Transverse colon (tissue), 4 donors: Measurements from ENCODE around the gene MYH11. TPM values are rescaled to one million over a fixed set of nuclear protein-coding genes. Genes with fewer than 3 reads are reported as not detected.
"Not testable (repeated sequence)": the region's sequence is repeated elsewhere in the genome, so short reads cannot be mapped to it uniquely, and the experiment has no call there.

Experiments
- DNase-seq: peaks from one replicate; pipeline ENCODE4 v3.0.0-alpha.2; 2019
- H3K27ac ChIP-seq, 4 donors: fragments of 200-600 bp; sonication (generic); 2 replicates each; pipeline ENCODE4 v1.5.1; 2016 to 2018; ENCODE audit warnings: inconsistent platforms in 4 of 4
- H3K27me3 ChIP-seq: fragments of 200-600 bp; sonication (generic); 2 replicates; pipeline ENCODE4 v1.5.1; 2017; ENCODE audit warnings: inconsistent platforms
- H3K36me3 ChIP-seq, 4 donors: fragments of 200-600 bp; sonication (generic); 2 replicates each; pipeline ENCODE4 v1.5.1; 2017 to 2019; ENCODE audit warnings: inconsistent platforms in 4 of 4
- H3K4me1 ChIP-seq, 4 donors: fragments of 200-600 bp; sonication (generic); 2 replicates each; pipeline ENCODE4 v1.5.1; 2017 to 2020; ENCODE audit warnings: inconsistent platforms in 4 of 4
- H3K4me3 ChIP-seq, 4 donors: fragments of 200-600 bp; sonication (generic); 1 replicate in 1 of 4; 2 replicates in 3 of 4; pipeline versions ENCODE4 v1.5.1 to v1.6.1; 2017 to 2019; ENCODE audit warnings: inconsistent platforms in 4 of 4
- H3K9me3 ChIP-seq, 2 donors: fragments of 200-600 bp; sonication (generic); 2 replicates each; pipeline ENCODE4 v1.5.1; 2017 to 2019; ENCODE audit warnings: inconsistent platforms in 2 of 2
- CTCF ChIP-seq, 5 experiments: fragments of 200-600 bp in 3 of 5; fragments of 450-650 bp in 2 of 5; sonication (generic) in 3 of 5; IDR thresholded peaks; 1 replicate in 2 of 5; 2 replicates in 3 of 5; pipeline ENCODE4 v1.5.1; 2016 to 2017; ENCODE audit warnings: antibody characterized with exemption in 5 of 5, inconsistent platforms in 3 of 5, mild to moderate bottlenecking in 2 of 5, moderate library complexity in 1 of 5
- EP300 ChIP-seq: sonication (generic); formaldehyde crosslinking; IDR thresholded peaks from one replicate; pipeline ENCODE4 v1.6.1; 2017; ENCODE audit warnings: antibody characterized with exemption, low read depth
- POLR2A ChIP-seq: fragments of 450-650 bp; IDR thresholded peaks from one replicate; pipeline ENCODE4 v1.6.1; 2016; ENCODE audit warnings: antibody characterized with exemption, mild to moderate bottlenecking, moderate library complexity
- POLR2AphosphoS5 ChIP-seq, 3 donors: sonication (generic); formaldehyde crosslinking; IDR thresholded peaks; one replicate each; pipeline ENCODE4 v1.6.1; 2016; ENCODE audit warnings: antibody characterized with exemption in 3 of 3
- WGBS, 2 donors: methylation state at CpG; one replicate each; pipeline ENCODE4 v1.1.5; 2018; ENCODE audit warnings: low coverage in 1 of 2; 5-methylcytosine and 5-hydroxymethylcytosine counted together
- in situ Hi-C, 4 donors: fragments of 200-750 bp; cut with MboI; loops; one replicate each; pipeline versions ENCODE4 v1.15.0 to v1.15.1; 2017; ENCODE audit warnings: low sequenced_read_pairs in 3 of 4, low pct_ligation_motif_present in 1 of 4, low pct_unique_long_range_greater_than_20kb in 1 of 4
- intact Hi-C: fragments of 100-400 bp; cut with DNase I; formaldehyde crosslinking; loops from one replicate; pipeline ENCODE4 v1.15.1; 2023; ENCODE audit warnings: low total_unique reads
- total RNA-seq, 4 donors: library from RNA; depleted of rRNA; stranded (reverse); fragments of >200 nt; gene quantifications; one replicate each; pipeline ENCODE4 v1.1.0, GENCODE V29; 2016

The MYH11 gene
- total RNA-seq, 4 donors from 2014 or later, result 619 to 1,914 (median 1,058) TPM

- TF ChIP-seq POLR2A (no peak), CTCF (IDR thresholded peaks at IDR 0.05) (no peak), EP300 (no peak), POLR2AphosphoS5 (IDR thresholded peaks at IDR 0.05) (no peak)
- intact Hi-C loops (no loop called here), in situ Hi-C loops (no loop called here)
- no peaks in the 10 kb centered on the region for H3K9me3 ChIP-seq
- 90 to 96% methylated on average over 11 to 18 of the region's 18 CpGs for WGBS, 2 donors
- no peaks in the 10 kb centered on the region for H3K27me3 ChIP-seq
- peaks cover 0 to 47% (median 21%) of the 10 kb centered on the region in 4 donors for H3K36me3 ChIP-seq
- H3K4me1 ChIP-seq, result peaks cover 0 to 6% (median 2%) of the 10 kb centered on the region in 4 donors
- DNase-seq, result no peak
- H3K4me3 ChIP-seq, result no peak overlapping the region
- no peak overlapping the region for H3K27ac ChIP-seq
Measured at GRCh38 chr16:15667091-15667742, 189.6 kb downstream of the MYH11 start.

- peaks cover 0 to 47% (median 21%) of the 10 kb centered on the region in 4 donors for H3K36me3 ChIP-seq
- H3K27me3 ChIP-seq, result no peaks in the 10 kb centered on the region
- in situ Hi-C loops (no loop called here), intact Hi-C loops (no loop called here)
- H3K4me3 ChIP-seq, result no peak overlapping the region
- peaks cover 0 to 2% (median 0%) of the 10 kb centered on the region in 4 donors for H3K4me1 ChIP-seq
- no peaks in the 10 kb centered on the region for H3K9me3 ChIP-seq
- H3K27ac ChIP-seq, result no peak overlapping the region
- TF ChIP-seq EP300 (no peak), CTCF (IDR thresholded peaks at IDR 0.05) (no peak), POLR2A (no peak), POLR2AphosphoS5 (IDR thresholded peaks at IDR 0.05) (no peak)
- DNase-seq, result no peak
Measured at GRCh38 chr16:15665107-15665506, 191.7 kb downstream of the MYH11 start.

GRCh38 chr16:15660203-15660601, 196.6 kb downstream of the MYH11 start:
- no peak for DNase-seq
- Histone ChIP-seq H3K4me3 (no peak overlapping the region), H3K27me3 (no peaks in the 10 kb centered on the region), H3K27ac (peak overlapping the region in 3 of 4 donors; percentile 1 to 35 (median 30)), H3K9me3 (no peaks in the 10 kb centered on the region), H3K36me3 (peaks cover 0 to 8% (median 4%) of the 10 kb centered on the region in 4 donors), H3K4me1 (peaks cover 0 to 2% (median 0%) of the 10 kb centered on the region in 4 donors)
- 74 to 90% methylated on average over 2 to 5 of the region's 5 CpGs for WGBS, 2 donors
- TF ChIP-seq POLR2AphosphoS5 (IDR thresholded peaks at IDR 0.05) (no peak), CTCF (IDR thresholded peaks at IDR 0.05) (no peak), POLR2A (no peak), EP300 (no peak)
- intact Hi-C loops, result no loop called here
- in situ Hi-C loops, result no loop called here

GRCh38 chr16:15658556-15658955, 198.3 kb downstream of the MYH11 start:
- WGBS, 2 donors, result 85 to 91% methylated on average over 5 of the region's 5 CpGs
- Histone ChIP-seq H3K36me3 (no peaks in the 10 kb centered on the region), H3K9me3 (no peaks in the 10 kb centered on the region), H3K4me1 (peaks cover 0 to 6% (median 4%) of the 10 kb centered on the region in 4 donors), H3K27me3 (no peaks in the 10 kb centered on the region), H3K4me3 (no peak overlapping the region), H3K27ac (no peak overlapping the region)
- no peak for DNase-seq
- in situ Hi-C loops, result no loop called here
- no peak for TF ChIP-seq EP300
- intact Hi-C loops, result no loop called here

GRCh38 chr16:15658149-15658548, 198.7 kb downstream of the MYH11 start:
- TF ChIP-seq EP300 (no peak), POLR2AphosphoS5 (IDR thresholded peaks at IDR 0.05) (no peak), POLR2A (no peak), CTCF (IDR thresholded peaks at IDR 0.05) (no peak)
- H3K36me3 ChIP-seq, result no peaks in the 10 kb centered on the region
- H3K27ac ChIP-seq, result no peak overlapping the region
- intact Hi-C loops (no loop called here), in situ Hi-C loops (no loop called here)
- peaks cover 0 to 10% (median 8%) of the 10 kb centered on the region in 4 donors for H3K4me1 ChIP-seq
- H3K27me3 ChIP-seq, result no peaks in the 10 kb centered on the region
- no peaks in the 10 kb centered on the region for H3K9me3 ChIP-seq
- H3K4me3 ChIP-seq, result no peak overlapping the region
- no peak for DNase-seq
- WGBS, 2 donors, result 71 to 83% methylated on average over 1 to 6 of the region's 6 CpGs

- WGBS, 2 donors, result 88% methylated on average over 4 of the region's 6 CpGs; no CpG with 5 or more reads in 1 of the 2 donors
- H3K4me3 ChIP-seq, DNase-seq, H3K36me3 ChIP-seq, intact Hi-C loops, H3K9me3 ChIP-seq, in situ Hi-C loops, H3K27ac ChIP-seq, H3K27me3 ChIP-seq: not testable (repeated sequence)
- peaks cover 4 to 33% (median 23%) of the 10 kb centered on the region in 4 donors for H3K4me1 ChIP-seq
Measured at GRCh38 chr16:15655561-15655960, 201.3 kb downstream of the MYH11 start.
